MCF 10A (cell line): ENCODE data around the gene DDO. TPM values are rescaled to one million over a fixed set of nuclear protein-coding genes. Genes with fewer than 3 reads are reported as not detected.

ENCODE experiments used
- BruUV-seq: library from RNA; stranded (reverse); fragments of 400-500 nt; replicated peaks from 2 replicates; lab custom pipeline; 2021; lab: Mats Ljungman, UMichigan
- CTCF ChIA-PET: fragments of 300-600 bp; sonication (Branson Sonifier 250); formaldehyde crosslinking; extraction: SDS; loops from one replicate; lab custom pipeline; 2021; ENCODE audit warnings: antibody characterized with exemption, inconsistent platforms; lab: Yijun Ruan, JAX
- POLR2A ChIA-PET: fragments of 300-600, 350-650 bp; sonication (Branson Sonifier 250); formaldehyde crosslinking; extraction: SDS; loops from one replicate; lab custom pipeline; 2020; ENCODE audit warnings: antibody characterized with exemption, inconsistent platforms; lab: Yijun Ruan, JAX
- DNase-seq: peaks from one replicate; pipeline ENCODE4 v3.0.0-alpha.2; 2018; ENCODE audit not compliant: unreplicated experiment
- H3K27ac Mint-ChIP-seq: one replicate; pipeline ENCODE4 v1.8.0; 2022; ENCODE audit warnings: mild to moderate bottlenecking, low read depth, mixed read lengths; ENCODE audit not compliant: unreplicated experiment
- H3K27me3 Mint-ChIP-seq: one replicate; pipeline ENCODE4 v1.8.0; 2022; ENCODE audit warnings: mixed read lengths; ENCODE audit not compliant: insufficient read depth, unreplicated experiment
- H3K36me3 Mint-ChIP-seq: one replicate; pipeline ENCODE4 v1.8.0; 2022; ENCODE audit warnings: mild to moderate bottlenecking, moderate library complexity, mixed read lengths; ENCODE audit not compliant: insufficient read depth, unreplicated experiment
- H3K4me1 Mint-ChIP-seq: one replicate; pipeline ENCODE4 v1.8.0; 2022; ENCODE audit warnings: mixed read lengths; ENCODE audit not compliant: insufficient read depth, unreplicated experiment
- H3K4me3 Mint-ChIP-seq: one replicate; pipeline ENCODE4 v1.8.0; 2022; ENCODE audit warnings: mild to moderate bottlenecking, moderate library complexity, mixed read lengths; ENCODE audit not compliant: unreplicated experiment
- H3K9me3 Mint-ChIP-seq: one replicate; pipeline ENCODE4 v1.8.0; 2022; ENCODE audit warnings: mixed read lengths; ENCODE audit not compliant: unreplicated experiment
- intact Hi-C: fragments of 100-400 bp; cut with micrococcal nuclease; formaldehyde crosslinking; loops from 2 replicates; pipeline ENCODE4 v1.14.1; 2022
- total RNA-seq: library from RNA; stranded (reverse); gene quantifications from 2 replicates; pipeline ENCODE4 v1.2.3, GENCODE V29; 2022
- TF ChIP-seq, protein P1 (sequence below): fragments of 200-600 bp; IDR thresholded peaks from one replicate; pipeline ENCODE4 v1.8.0; 2022; ENCODE audit warnings: antibody characterized with exemption, mild to moderate bottlenecking; ENCODE audit not compliant: unreplicated experiment

DDO gene
- total RNA-seq, 1 experiment from 2014 or later, result not detected

DNA sequence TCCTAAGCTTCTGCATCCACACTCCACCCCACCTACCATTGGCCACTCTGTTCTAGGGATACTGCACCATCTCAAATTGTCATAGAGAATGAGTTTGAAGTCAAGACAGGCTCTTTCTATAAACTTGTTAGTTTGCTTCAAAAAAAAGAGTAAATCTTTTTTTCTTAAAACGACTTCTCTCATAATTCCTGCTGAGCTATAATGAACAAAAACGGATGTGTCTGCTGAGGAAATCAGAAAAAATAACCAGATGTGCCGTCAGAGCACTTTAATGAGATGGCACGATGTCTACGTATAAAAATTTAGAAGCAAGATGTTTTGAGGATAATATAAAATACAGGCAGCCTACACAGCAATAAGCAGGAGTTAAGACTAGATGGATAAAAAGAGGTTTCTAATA, 24.0 kb upstream of the DDO start:
- ChIA-PET CTCF (no interaction called here), POLR2A (interaction anchor here (0.7 kb wide), 1 partner anchor 1648 kb away, joined by 3 read pairs; the partner anchor contains the start of gene TUBE1)
- no peak overlapping the region for H3K4me3 Mint-ChIP-seq
- peaks cover 19% of the 10 kb centered on the region for H3K27me3 Mint-ChIP-seq
- no peaks in the 10 kb centered on the region for H3K4me1 Mint-ChIP-seq
- no peak for DNase-seq
- no peaks in the 10 kb centered on the region for H3K9me3 Mint-ChIP-seq
- H3K36me3 Mint-ChIP-seq, result no peaks in the 10 kb centered on the region
- H3K27ac Mint-ChIP-seq, result no peak overlapping the region
- intact Hi-C loops, result no loop called here
- BruUV-seq, result no TSS peak
- TF ChIP-seq, protein P1, sequence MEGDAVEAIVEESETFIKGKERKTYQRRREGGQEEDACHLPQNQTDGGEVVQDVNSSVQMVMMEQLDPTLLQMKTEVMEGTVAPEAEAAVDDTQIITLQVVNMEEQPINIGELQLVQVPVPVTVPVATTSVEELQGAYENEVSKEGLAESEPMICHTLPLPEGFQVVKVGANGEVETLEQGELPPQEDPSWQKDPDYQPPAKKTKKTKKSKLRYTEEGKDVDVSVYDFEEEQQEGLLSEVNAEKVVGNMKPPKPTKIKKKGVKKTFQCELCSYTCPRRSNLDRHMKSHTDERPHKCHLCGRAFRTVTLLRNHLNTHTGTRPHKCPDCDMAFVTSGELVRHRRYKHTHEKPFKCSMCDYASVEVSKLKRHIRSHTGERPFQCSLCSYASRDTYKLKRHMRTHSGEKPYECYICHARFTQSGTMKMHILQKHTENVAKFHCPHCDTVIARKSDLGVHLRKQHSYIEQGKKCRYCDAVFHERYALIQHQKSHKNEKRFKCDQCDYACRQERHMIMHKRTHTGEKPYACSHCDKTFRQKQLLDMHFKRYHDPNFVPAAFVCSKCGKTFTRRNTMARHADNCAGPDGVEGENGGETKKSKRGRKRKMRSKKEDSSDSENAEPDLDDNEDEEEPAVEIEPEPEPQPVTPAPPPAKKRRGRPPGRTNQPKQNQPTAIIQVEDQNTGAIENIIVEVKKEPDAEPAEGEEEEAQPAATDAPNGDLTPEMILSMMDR, result no peak

- Mint-ChIP-seq H3K36me3 (no peaks in the 10 kb centered on the region), H3K4me1 (no peaks in the 10 kb centered on the region), H3K27ac (no peak overlapping the region), H3K27me3 (peaks cover 26% of the 10 kb centered on the region), H3K9me3 (no peaks in the 10 kb centered on the region), H3K4me3 (no peak overlapping the region)
- DNase-seq, result no peak
- CTCF ChIA-PET, result no interaction called here
- BruUV-seq, result no TSS peak
- TF ChIP-seq, protein P1, result no peak
- intact Hi-C loops, result no loop called here
- POLR2A ChIA-PET, result no interaction called here
Measured at GRCh38 chr6:110434961-110435602, 19.7 kb upstream of the DDO start.

DNA sequence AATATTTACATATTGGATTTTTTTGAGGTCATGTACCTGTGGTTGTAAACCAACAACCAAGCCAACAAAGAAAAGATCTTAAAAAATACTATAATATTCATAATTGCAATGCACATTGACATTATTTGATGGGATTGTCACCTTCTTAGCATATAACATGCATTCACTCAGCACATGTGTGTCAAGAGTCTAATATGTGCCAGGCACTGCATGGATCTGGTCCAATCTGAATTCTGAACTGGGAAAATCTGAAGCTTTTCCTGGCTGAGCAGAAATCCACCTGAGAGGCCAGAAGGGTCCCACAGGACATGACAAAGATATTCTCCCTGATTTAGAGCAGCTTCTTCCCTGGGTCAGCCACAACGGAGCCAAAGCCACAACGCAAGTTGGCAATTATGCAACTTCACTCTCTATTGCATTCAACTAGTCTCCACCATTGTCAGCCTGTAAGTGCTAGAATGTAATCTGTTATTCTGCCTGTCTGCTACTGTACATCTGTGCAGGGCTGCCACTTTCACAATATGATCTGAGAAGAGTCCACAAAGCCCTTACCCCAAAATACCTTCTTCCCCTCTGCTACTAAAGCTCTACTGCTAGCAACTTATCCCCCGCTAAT, 17.0 kb upstream of the DDO start:
- no TSS peak for BruUV-seq
- Mint-ChIP-seq H3K27ac (no peak overlapping the region), H3K36me3 (no peaks in the 10 kb centered on the region), H3K4me3 (no peak overlapping the region), H3K9me3 (no peaks in the 10 kb centered on the region), H3K27me3 (peaks cover 30% of the 10 kb centered on the region), H3K4me1 (no peaks in the 10 kb centered on the region)
- intact Hi-C loops, result no loop called here
- TF ChIP-seq, protein P1, result no peak
- no peak for DNase-seq
- CTCF ChIA-PET, result interaction anchor here (0.6 kb wide), 1 partner anchor 529 kb away, joined by 3 read pairs; no protein-coding TSS in a partner anchor
- POLR2A ChIA-PET, result no interaction called here

GRCh38 chr6:110430741-110431140, 15.4 kb upstream of the DDO start:
- TF ChIP-seq, protein P1, result no peak
- Mint-ChIP-seq H3K36me3 (no peaks in the 10 kb centered on the region), H3K27ac (no peak overlapping the region), H3K4me1 (no peaks in the 10 kb centered on the region), H3K9me3 (no peaks in the 10 kb centered on the region), H3K4me3 (no peak overlapping the region), H3K27me3 (peaks cover 42% of the 10 kb centered on the region)
- intact Hi-C loops, result no loop called here
- DNase-seq, result no peak
- POLR2A ChIA-PET, result no interaction called here
- no TSS peak for BruUV-seq
- CTCF ChIA-PET, result interaction anchor here (1.2 kb wide), 1 partner anchor 13 kb away, joined by 3 read pairs; no protein-coding TSS in a partner anchor
